Measurements from ENCODE around the gene CYSLTR2. TPM values are rescaled to one million over a fixed set of nuclear protein-coding genes. Genes with fewer than 3 reads are reported as not detected.

CYSLTR2 gene
- total and polyA plus RNA-seq, 9 of the 15 experiments (the other 6 are each of a cell fraction or from before 2014, with no cell fraction given), result not detected

DNA sequence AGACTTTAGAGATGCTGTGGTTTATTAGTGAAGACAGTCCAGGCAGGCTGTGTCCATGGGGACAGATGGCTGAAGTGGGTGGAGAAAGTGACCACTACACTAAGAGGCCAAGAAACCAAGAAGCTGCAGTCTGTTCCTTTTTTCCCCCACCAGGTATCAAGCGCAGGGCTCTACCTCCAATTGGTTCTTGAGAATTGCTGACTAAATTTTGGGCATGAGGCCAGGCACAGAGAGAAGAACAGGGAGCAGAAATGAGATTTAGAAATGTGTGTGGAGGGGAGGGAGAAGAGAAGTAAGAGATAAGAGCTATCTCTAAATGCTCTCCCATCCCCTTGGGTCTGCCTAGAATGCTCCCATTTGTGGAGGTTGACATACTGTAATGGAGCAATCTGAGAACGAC lies 12.3 kb upstream of the CYSLTR2 start (continued):
- TF ChIP-seq ZNF212 (CRISPR knock-in tag; IDR thresholded peaks at IDR 0.05) (no peak), MCM2 (IDR thresholded peaks at IDR 0.05; ENCODE audit: low read depth) (no peak), FOXP1 (CRISPR knock-in tag; IDR thresholded peaks at IDR 0.05) (no peak), ZC3H11A (IDR thresholded peaks at IDR 0.05; ENCODE audit: low read depth, low read length) (no peak), NFE2 (IDR thresholded peaks at IDR 0.05; ENCODE audit: low read depth) (0 out of 2 replicates have a peak, but pooled peaks have one; percentile 20), ZNF384 (IDR thresholded peaks at IDR 0.05; ENCODE audit: low read depth, low read length) (no peak), NFRKB (IDR thresholded peaks at IDR 0.05; ENCODE audit: low read depth) (no peak), SPI1 (IDR thresholded peaks at IDR 0.05; ENCODE audit: borderline replicate concordance, low read depth, low read length) (peak; percentile 18; the same call in 1 of the 2 replicates), ZNF766 (CRISPR knock-in tag; conservative IDR thresholded peaks at IDR 0.05) (peak; percentile 71), TAF1 (IDR thresholded peaks at IDR 0.05; ENCODE audit: control insufficient read depth, extremely low read depth, insufficient read depth, low read length, severe bottlenecking) (no peak), TAF15 (IDR thresholded peaks at IDR 0.05; ENCODE audit: low read depth, low read length) (no peak), NFIC (IDR thresholded peaks at IDR 0.05) (peak; percentile 71), SRF (CRISPR knock-in tag; IDR thresholded peaks at IDR 0.05) (no peak), ZC3H8 (IDR thresholded peaks at IDR 0.05) (no peak), HDAC8 (tag; IDR thresholded peaks at IDR 0.05) (no peak), ZNF263 (CRISPR knock-in tag; IDR thresholded peaks at IDR 0.05; ENCODE audit: borderline replicate concordance) (no peak), ILF3 (IDR thresholded peaks at IDR 0.05; ENCODE audit: borderline replicate concordance) (no peak), ELF1 (tag; IDR thresholded peaks at IDR 0.05) (no peak), ZNF274 (IDR thresholded peaks at IDR 0.05; ENCODE audit: borderline replicate concordance, low read depth, low read length) (no peak), RCOR1 (IDR thresholded peaks at IDR 0.05; ENCODE audit: borderline replicate concordance in 1 of 2, low read depth in 2 of 2, low read length in 2 of 2) (peak in 1 of 2 experiments; percentile 24; a peak in 1 of 4 replicates), ZNF707 (CRISPR knock-in tag; conservative IDR thresholded peaks at IDR 0.05) (no peak), NFYB (IDR thresholded peaks at IDR 0.05; ENCODE audit: extremely low read depth, insufficient read length) (no peak), PRMT5 (CRISPR knock-in tag; IDR thresholded peaks at IDR 0.05) (no peak), NFATC3 (IDR thresholded peaks at IDR 0.05) (no peak), RBFOX2 (IDR thresholded peaks at IDR 0.05; ENCODE audit: low read depth, low read length) (no peak), ZBTB1 (CRISPR knock-in tag; IDR thresholded peaks at IDR 0.05; ENCODE audit: borderline replicate concordance, low read depth) (no peak), CBFA2T3 (IDR thresholded peaks at IDR 0.05) (peak; percentile 30; the same call in 1 of the 2 replicates)
- TF ChIP-seq, protein P1, sequence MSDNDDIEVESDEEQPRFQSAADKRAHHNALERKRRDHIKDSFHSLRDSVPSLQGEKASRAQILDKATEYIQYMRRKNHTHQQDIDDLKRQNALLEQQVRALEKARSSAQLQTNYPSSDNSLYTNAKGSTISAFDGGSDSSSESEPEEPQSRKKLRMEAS (CRISPR knock-in tag; IDR thresholded peaks at IDR 0.05), result no peak
- TF ChIP-seq, protein P2, sequence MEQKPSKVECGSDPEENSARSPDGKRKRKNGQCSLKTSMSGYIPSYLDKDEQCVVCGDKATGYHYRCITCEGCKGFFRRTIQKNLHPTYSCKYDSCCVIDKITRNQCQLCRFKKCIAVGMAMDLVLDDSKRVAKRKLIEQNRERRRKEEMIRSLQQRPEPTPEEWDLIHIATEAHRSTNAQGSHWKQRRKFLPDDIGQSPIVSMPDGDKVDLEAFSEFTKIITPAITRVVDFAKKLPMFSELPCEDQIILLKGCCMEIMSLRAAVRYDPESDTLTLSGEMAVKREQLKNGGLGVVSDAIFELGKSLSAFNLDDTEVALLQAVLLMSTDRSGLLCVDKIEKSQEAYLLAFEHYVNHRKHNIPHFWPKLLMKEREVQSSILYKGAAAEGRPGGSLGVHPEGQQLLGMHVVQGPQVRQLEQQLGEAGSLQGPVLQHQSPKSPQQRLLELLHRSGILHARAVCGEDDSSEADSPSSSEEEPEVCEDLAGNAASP (IDR thresholded peaks at IDR 0.05), result no peak
- TF ChIP-seq, protein P3, sequence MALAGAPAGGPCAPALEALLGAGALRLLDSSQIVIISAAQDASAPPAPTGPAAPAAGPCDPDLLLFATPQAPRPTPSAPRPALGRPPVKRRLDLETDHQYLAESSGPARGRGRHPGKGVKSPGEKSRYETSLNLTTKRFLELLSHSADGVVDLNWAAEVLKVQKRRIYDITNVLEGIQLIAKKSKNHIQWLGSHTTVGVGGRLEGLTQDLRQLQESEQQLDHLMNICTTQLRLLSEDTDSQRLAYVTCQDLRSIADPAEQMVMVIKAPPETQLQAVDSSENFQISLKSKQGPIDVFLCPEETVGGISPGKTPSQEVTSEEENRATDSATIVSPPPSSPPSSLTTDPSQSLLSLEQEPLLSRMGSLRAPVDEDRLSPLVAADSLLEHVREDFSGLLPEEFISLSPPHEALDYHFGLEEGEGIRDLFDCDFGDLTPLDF (CRISPR knock-in tag; IDR thresholded peaks at IDR 0.05), result no peak

All from K562 (cell line).